Gastroesophageal sphincter (tissue), 4 donors: ENCODE results near the gene TRAPPC4. TPM values are rescaled to one million over a fixed set of nuclear protein-coding genes. Genes with fewer than 3 reads are reported as not detected.

Experiments used
- ATAC-seq: fragments of 150-250 bp; one replicate; pipeline ENCODE4 v1.9.1; 2016; ENCODE audit warnings: mild to moderate bottlenecking, moderate library complexity
- H3K27ac ChIP-seq, 4 donors: fragments of 200-600 bp; sonication (generic) in 3 of 4; 1 replicate in 3 of 4; 2 replicates in 1 of 4; pipeline ENCODE4 v1.5.1; 2016 to 2019
- H3K27me3 ChIP-seq: fragments of 200-600 bp; sonication (generic); one replicate; pipeline ENCODE4 v1.5.1; 2019
- H3K36me3 ChIP-seq, 2 donors: fragments of 200-600 bp; sonication (generic); one replicate each; pipeline ENCODE4 v1.5.1; 2019; ENCODE audit warnings: control low read depth in 1 of 2
- H3K4me1 ChIP-seq, 3 donors: fragments of 200-600 bp; sonication (generic); 1 replicate in 2 of 3; 2 replicates in 1 of 3; pipeline ENCODE4 v1.5.1; 2016 to 2019; ENCODE audit warnings: control low read depth in 2 of 3
- H3K4me3 ChIP-seq, 2 donors: fragments of 200-600 bp; sonication (generic); one replicate each; pipeline ENCODE4 v1.5.1; 2019; ENCODE audit warnings: mild to moderate bottlenecking in 1 of 2, moderate library complexity in 1 of 2
- H3K9me3 ChIP-seq, 3 donors: fragments of 200-600 bp; sonication (generic); one replicate each; pipeline ENCODE4 v1.5.1; 2017 to 2019; ENCODE audit warnings: control low read depth in 2 of 3
- EP300 ChIP-seq: sonication (generic); formaldehyde crosslinking; IDR thresholded peaks from one replicate; pipeline ENCODE4 v1.6.1; 2017; ENCODE audit warnings: antibody characterized with exemption, mild to moderate bottlenecking
- POLR2A ChIP-seq, 2 donors: fragments of 450-650 bp; IDR thresholded peaks; one replicate each; pipeline ENCODE4 v1.6.1; 2017; ENCODE audit warnings: antibody characterized with exemption in 2 of 2, mild to moderate bottlenecking in 2 of 2, moderate library complexity in 1 of 2
- POLR2AphosphoS5 ChIP-seq: sonication (generic); formaldehyde crosslinking; IDR thresholded peaks from one replicate; pipeline ENCODE4 v1.6.1; 2017; ENCODE audit warnings: antibody characterized with exemption
- WGBS, 2 donors: methylation state at CpG; one replicate each; pipeline ENCODE4 v1.1.5; 2018; ENCODE audit warnings: low coverage in 1 of 2; 5-methylcytosine and 5-hydroxymethylcytosine counted together
- total RNA-seq, 4 donors: library from RNA; depleted of rRNA; stranded (reverse); fragments of >200 nt; gene quantifications; one replicate each; pipeline ENCODE4 v1.1.0, GENCODE V29; 2016
- TF ChIP-seq, protein P1 (sequence below), 4 experiments: fragments of 200-600 bp in 2 of 4; fragments of 450-650 bp in 2 of 4; sonication (generic) in 1 of 4; IDR thresholded peaks; one replicate each; pipeline ENCODE4 v1.5.1; 2017 to 2019; ENCODE audit warnings: antibody characterized with exemption in 4 of 4, mild to moderate bottlenecking in 2 of 4, moderate library complexity in 2 of 4

Gene TRAPPC4
- total RNA-seq, 4 donors from 2014 or later = 44.4 to 69.0 (median 52.1) TPM

DNA sequence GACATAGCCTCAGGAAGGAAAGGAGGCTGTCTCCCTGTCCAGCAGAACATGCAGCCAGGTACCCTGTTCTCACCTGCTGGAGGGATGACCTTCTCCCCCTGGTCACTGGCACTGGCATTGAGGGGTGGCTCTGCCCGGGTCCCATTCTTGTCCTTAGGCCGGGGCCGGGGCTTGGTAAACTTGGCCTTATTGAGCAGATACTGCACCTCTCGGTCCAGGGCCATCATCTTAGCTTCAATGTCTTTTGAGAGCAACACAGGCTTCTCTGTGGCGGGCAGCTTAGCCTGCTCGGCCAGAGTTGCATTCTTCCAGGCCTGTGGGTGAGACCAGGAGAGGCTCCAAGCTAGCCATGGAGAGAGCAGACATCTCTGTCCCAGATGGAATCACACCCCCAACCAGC, 27.9 kb downstream of the TRAPPC4 start:
- Histone ChIP-seq H3K27ac (no peak overlapping the region), H3K9me3 (no peaks in the 10 kb centered on the region), H3K4me1 (no peaks in the 10 kb centered on the region), H3K36me3 (peaks cover 0 to 72% of the 10 kb centered on the region in 2 donors), H3K27me3 (no peaks in the 10 kb centered on the region), H3K4me3 (no peak overlapping the region)
- WGBS, 2 donors = no CpG with 5 or more reads among the region's 6 CpGs
- ATAC-seq = no peak
- TF ChIP-seq, protein P1, sequence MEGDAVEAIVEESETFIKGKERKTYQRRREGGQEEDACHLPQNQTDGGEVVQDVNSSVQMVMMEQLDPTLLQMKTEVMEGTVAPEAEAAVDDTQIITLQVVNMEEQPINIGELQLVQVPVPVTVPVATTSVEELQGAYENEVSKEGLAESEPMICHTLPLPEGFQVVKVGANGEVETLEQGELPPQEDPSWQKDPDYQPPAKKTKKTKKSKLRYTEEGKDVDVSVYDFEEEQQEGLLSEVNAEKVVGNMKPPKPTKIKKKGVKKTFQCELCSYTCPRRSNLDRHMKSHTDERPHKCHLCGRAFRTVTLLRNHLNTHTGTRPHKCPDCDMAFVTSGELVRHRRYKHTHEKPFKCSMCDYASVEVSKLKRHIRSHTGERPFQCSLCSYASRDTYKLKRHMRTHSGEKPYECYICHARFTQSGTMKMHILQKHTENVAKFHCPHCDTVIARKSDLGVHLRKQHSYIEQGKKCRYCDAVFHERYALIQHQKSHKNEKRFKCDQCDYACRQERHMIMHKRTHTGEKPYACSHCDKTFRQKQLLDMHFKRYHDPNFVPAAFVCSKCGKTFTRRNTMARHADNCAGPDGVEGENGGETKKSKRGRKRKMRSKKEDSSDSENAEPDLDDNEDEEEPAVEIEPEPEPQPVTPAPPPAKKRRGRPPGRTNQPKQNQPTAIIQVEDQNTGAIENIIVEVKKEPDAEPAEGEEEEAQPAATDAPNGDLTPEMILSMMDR (IDR thresholded peaks at IDR 0.05) = no peak
- no peak for TF ChIP-seq EP300
- TF ChIP-seq POLR2A (IDR thresholded peaks at IDR 0.05) = no peak
- TF ChIP-seq POLR2AphosphoS5 = no peak

DNA sequence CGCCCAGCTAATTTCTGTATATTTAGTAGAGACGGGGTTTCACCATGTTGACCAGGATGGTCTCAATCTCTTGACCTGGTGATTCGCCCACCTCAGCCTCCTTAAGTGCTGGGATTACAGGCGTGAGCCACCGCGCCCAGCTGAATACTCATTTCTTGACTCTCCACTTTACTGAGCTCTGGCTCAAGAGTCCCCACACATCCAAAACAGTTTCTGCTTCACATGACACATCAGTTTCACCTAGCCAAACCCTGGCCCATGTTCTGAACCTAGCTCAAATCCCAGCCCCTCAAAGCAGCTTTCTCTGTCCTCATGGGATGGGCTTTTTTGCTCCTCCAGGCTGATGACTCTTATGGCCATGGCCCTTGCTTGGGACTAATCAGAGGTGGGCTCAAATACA, 28.6 kb downstream of the TRAPPC4 start:
- H3K4me3 ChIP-seq = no peak overlapping the region
- H3K27me3 ChIP-seq = no peaks in the 10 kb centered on the region
- no peaks in the 10 kb centered on the region for H3K9me3 ChIP-seq
- H3K27ac ChIP-seq = no peak overlapping the region
- no peak for ATAC-seq
- H3K4me1 ChIP-seq = no peaks in the 10 kb centered on the region
- 89 to 92% methylated on average over 1 to 4 of the region's 6 CpGs for WGBS, 2 donors
- peaks cover 0 to 79% of the 10 kb centered on the region in 2 donors for H3K36me3 ChIP-seq
- TF ChIP-seq EP300 (no peak), POLR2A (IDR thresholded peaks at IDR 0.05) (no peak), POLR2AphosphoS5 (no peak)
- TF ChIP-seq, protein P1 (IDR thresholded peaks at IDR 0.05) = no peak

DNA sequence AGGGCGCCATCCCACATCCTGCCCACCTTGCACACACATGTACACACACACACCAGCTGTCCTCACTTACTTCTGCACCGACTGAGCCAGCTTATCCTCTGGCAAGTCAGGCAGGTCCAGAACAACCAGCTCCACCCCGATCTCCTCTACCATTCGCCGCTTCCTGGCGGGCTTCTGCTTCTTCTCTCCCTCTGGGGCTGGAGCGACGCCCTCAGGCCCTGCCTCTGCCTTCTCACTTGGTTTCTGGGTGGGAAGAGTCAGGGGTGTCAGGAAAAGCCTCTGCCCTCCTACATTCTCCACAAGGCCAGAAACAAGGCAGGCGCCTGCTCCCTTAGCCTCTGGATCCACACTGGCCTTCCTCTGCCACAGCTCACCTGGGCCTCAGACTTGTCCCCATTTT, 30.1 kb downstream of the TRAPPC4 start:
- TF ChIP-seq, protein P1 (IDR thresholded peaks at IDR 0.05) = no peak
- TF ChIP-seq EP300 (no peak), POLR2AphosphoS5 (no peak), POLR2A (IDR thresholded peaks at IDR 0.05) (no peak)
- Histone ChIP-seq H3K4me3 (no peak overlapping the region), H3K27me3 (no peaks in the 10 kb centered on the region), H3K4me1 (no peaks in the 10 kb centered on the region), H3K36me3 (peaks cover 0 to 94% of the 10 kb centered on the region in 2 donors), H3K27ac (no peak overlapping the region), H3K9me3 (no peaks in the 10 kb centered on the region)
- no peak for ATAC-seq
- 87 to 89% methylated on average over 7 to 8 of the region's 9 CpGs for WGBS, 2 donors

DNA sequence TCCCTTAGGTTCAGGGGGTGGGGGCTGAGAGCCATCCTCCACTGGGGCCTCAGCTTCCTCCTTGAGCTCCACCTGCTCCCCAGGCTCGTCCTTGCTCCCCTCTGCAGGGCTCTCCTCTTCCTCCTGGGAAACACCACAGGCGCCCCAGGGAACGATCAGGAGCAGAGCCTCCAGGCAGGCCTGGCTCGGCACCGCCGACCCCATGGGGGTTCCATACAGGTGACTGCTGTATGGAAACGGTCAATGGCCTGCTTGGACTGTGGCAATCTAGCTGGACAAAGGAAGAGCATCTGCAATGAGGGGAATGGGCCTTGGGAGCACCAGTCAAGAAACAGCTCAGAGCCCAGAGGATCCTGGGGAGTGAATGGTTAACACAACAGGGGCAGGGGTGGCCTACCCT, 30.5 kb downstream of the TRAPPC4 start:
- H3K4me3 ChIP-seq = no peak overlapping the region
- H3K27me3 ChIP-seq = no peaks in the 10 kb centered on the region
- no CpG with 5 or more reads among the region's 7 CpGs for WGBS, 2 donors
- peaks cover 0 to 98% of the 10 kb centered on the region in 2 donors for H3K36me3 ChIP-seq
- no peak for ATAC-seq
- TF ChIP-seq, protein P1 (IDR thresholded peaks at IDR 0.05) = no peak
- no peak for TF ChIP-seq EP300
- TF ChIP-seq POLR2A (IDR thresholded peaks at IDR 0.05) = no peak
- no peak for TF ChIP-seq POLR2AphosphoS5
- no peak overlapping the region for H3K27ac ChIP-seq
- no peaks in the 10 kb centered on the region for H3K4me1 ChIP-seq
- no peaks in the 10 kb centered on the region for H3K9me3 ChIP-seq

DNA sequence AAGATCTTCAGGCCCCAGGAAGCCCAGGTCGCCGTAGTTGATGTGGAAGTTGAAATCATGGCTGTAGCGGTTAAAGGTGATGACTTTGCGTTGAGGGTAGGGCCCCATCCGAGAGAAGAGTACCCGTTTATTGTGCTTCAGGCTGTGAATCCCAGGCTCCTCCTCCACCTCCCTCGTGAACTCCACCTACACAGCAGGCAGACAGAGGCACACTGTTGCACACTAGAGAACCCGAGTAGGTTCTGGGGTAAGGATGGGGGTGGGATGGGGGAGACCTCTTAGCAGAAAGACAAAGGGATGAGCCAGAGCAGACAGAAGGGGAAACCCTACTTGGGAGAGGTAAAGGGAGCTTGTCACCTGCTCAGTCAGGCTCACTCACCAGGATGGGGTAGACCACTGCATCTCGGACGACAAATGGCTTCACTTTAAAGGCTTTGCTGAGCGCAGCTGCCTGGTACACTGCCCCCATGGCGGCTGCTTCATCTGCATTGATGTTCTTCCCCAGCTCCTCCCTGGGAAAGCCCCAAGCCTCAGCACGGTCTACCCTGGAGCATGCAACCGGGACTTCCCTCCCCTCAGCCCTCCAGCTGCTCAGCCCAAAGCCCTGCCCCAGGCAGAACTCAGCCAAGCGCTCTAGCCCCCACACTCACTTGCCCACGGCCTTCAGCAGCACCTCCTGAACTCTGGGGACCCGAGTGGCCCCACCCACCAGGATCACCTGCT, 33.0 kb downstream of the TRAPPC4 start:
- H3K27me3 ChIP-seq = no peaks in the 10 kb centered on the region
- peaks cover 0 to 89% of the 10 kb centered on the region in 2 donors for H3K36me3 ChIP-seq
- no peak for ATAC-seq
- no peaks in the 10 kb centered on the region for H3K9me3 ChIP-seq
- no peak overlapping the region for H3K27ac ChIP-seq
- WGBS, 2 donors = 80 to 93% methylated on average over 2 to 4 of the region's 17 CpGs
- H3K4me1 ChIP-seq = peaks cover 0 to 20% (median 5%) of the 10 kb centered on the region in 3 donors
- TF ChIP-seq, protein P1 (IDR thresholded peaks at IDR 0.05) = no peak
- TF ChIP-seq POLR2AphosphoS5 (no peak), EP300 (no peak), POLR2A (IDR thresholded peaks at IDR 0.05) (no peak)
- H3K4me3 ChIP-seq = no peak overlapping the region
